Lower lobe of right lung (tissue), 2 donors: ENCODE results near the gene AGBL1. TPM values are rescaled to one million over a fixed set of nuclear protein-coding genes. Genes with fewer than 3 reads are reported as not detected.

Source experiments
- ATAC-seq, 2 donors: fragments of 200-7000 bp; cut with Tn5 transposase; one replicate each; pipeline ENCODE4 v1.9.1; 2020 to 2022; ENCODE audit warnings: mild to moderate bottlenecking in 2 of 2, moderate library complexity in 2 of 2
- DNase-seq: peaks from one replicate; pipeline ENCODE4 v3.0.0-alpha.2; 2020
- H3K27ac ChIP-seq: fragments of 200-600 bp; one replicate; pipeline ENCODE4 v1.8.0; 2022
- H3K27me3 ChIP-seq: fragments of 200-600 bp; one replicate; pipeline ENCODE4 v1.8.0; 2022; ENCODE audit warnings: low read depth
- H3K36me3 ChIP-seq: fragments of 200-600 bp; one replicate; pipeline ENCODE4 v1.8.0; 2022; ENCODE audit warnings: mild to moderate bottlenecking
- H3K4me1 ChIP-seq: fragments of 200-600 bp; one replicate; pipeline ENCODE4 v1.8.0; 2022
- H3K4me3 ChIP-seq: fragments of 200-600 bp; one replicate; pipeline ENCODE4 v1.8.0; 2022; ENCODE audit warnings: mild to moderate bottlenecking
- H3K9me3 ChIP-seq: fragments of 200-600 bp; one replicate; pipeline ENCODE4 v1.8.0; 2022
- CTCF ChIP-seq: fragments of 200-600 bp; IDR thresholded peaks from one replicate; pipeline ENCODE4 v1.8.0; 2022; ENCODE audit warnings: antibody characterized with exemption, mild to moderate bottlenecking
- intact Hi-C: fragments of 100-400 bp; cut with DNase I; formaldehyde crosslinking; loops from one replicate; pipeline ENCODE4 v1.11.0; 2022
- total RNA-seq: library from RNA; stranded (reverse); fragmentation: NEBNext Ultra II Directional; extraction: Animal tissue kit (Norgen Biotek cat#: 25700); gene quantifications from one replicate; pipeline ENCODE4 v1.2.1, GENCODE V29; 2021
- donor health status: DM: no; HTN: yes; CAD: no; lungs with severe emphysema.

AGBL1 gene
- total RNA-seq, 1 donor from 2014 or later, result 12.0 TPM

GRCh38 chr15:87045746-87046145, 966.1 kb downstream of the AGBL1 start:
- no peaks in the 10 kb centered on the region for H3K4me1 ChIP-seq
- no peaks in the 10 kb centered on the region for H3K36me3 ChIP-seq
- DNase-seq (no peak), ATAC-seq (no peak)
- no peak overlapping the region for H3K27ac ChIP-seq
- H3K27me3 ChIP-seq, result no peaks in the 10 kb centered on the region
- H3K9me3 ChIP-seq, result no peaks in the 10 kb centered on the region
- TF ChIP-seq CTCF, result no peak
- intact Hi-C loops, result no loop called here
- H3K4me3 ChIP-seq, result no peak overlapping the region

- Histone ChIP-seq H3K27ac (no peak overlapping the region), H3K4me3 (no peak overlapping the region), H3K36me3 (no peaks in the 10 kb centered on the region), H3K27me3 (no peaks in the 10 kb centered on the region), H3K9me3 (no peaks in the 10 kb centered on the region), H3K4me1 (no peaks in the 10 kb centered on the region)
- TF ChIP-seq CTCF, result no peak
- intact Hi-C loops, result no loop called here
- ATAC-seq (no peak), DNase-seq (no peak)
These were observed 967.7 kb downstream of the AGBL1 start for GRCh38 chr15:87047203-87047965.
